ENCODE results near the gene KIF3B.
"Not testable (repeated sequence)": the region's sequence is repeated elsewhere in the genome, so short reads cannot be mapped to it uniquely, and the experiment has no call there.

- TF ChIP-seq, protein P1, sequence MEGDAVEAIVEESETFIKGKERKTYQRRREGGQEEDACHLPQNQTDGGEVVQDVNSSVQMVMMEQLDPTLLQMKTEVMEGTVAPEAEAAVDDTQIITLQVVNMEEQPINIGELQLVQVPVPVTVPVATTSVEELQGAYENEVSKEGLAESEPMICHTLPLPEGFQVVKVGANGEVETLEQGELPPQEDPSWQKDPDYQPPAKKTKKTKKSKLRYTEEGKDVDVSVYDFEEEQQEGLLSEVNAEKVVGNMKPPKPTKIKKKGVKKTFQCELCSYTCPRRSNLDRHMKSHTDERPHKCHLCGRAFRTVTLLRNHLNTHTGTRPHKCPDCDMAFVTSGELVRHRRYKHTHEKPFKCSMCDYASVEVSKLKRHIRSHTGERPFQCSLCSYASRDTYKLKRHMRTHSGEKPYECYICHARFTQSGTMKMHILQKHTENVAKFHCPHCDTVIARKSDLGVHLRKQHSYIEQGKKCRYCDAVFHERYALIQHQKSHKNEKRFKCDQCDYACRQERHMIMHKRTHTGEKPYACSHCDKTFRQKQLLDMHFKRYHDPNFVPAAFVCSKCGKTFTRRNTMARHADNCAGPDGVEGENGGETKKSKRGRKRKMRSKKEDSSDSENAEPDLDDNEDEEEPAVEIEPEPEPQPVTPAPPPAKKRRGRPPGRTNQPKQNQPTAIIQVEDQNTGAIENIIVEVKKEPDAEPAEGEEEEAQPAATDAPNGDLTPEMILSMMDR (CRISPR knock-in tag; IDR thresholded peaks at IDR 0.05), result not testable (repeated sequence)
- not testable (repeated sequence) for TF ChIP-seq NR3C1 (CRISPR knock-in tag; IDR thresholded peaks at IDR 0.05); TCF7L2 (IDR thresholded peaks at IDR 0.05; ENCODE audit: low read depth, low read length); RERE (CRISPR knock-in tag; IDR thresholded peaks at IDR 0.05; ENCODE audit: low read depth); MYC (CRISPR knock-in tag; IDR thresholded peaks at IDR 0.05; ENCODE audit: borderline replicate concordance); ZSCAN31 (CRISPR knock-in tag; IDR thresholded peaks at IDR 0.05; ENCODE audit: low read depth); ATF2 (CRISPR knock-in tag; IDR thresholded peaks at IDR 0.05)
Observed at GRCh38 chr20:32260973-32261372, 16.5 kb upstream of the KIF3B start.
